Stomach (tissue), 9 donors: ENCODE results near the gene CD160. TPM values are rescaled to one million over a fixed set of nuclear protein-coding genes. Genes with fewer than 3 reads are reported as not detected.
"Not testable (repeated sequence)": the region's sequence is repeated elsewhere in the genome, so short reads cannot be mapped to it uniquely, and the experiment has no call there.

Experiments
- DNase-seq, 2 donors: peaks; one replicate each; pipeline versions ENCODE4 v3.0.0 to v3.0.0-alpha.2; 2013 to 2019
- H3K27ac ChIP-seq, 5 donors: fragments of 200-600 bp in 4 of 5; sonication (generic) in 4 of 5; one replicate each; pipeline ENCODE4 v1.5.1; 2013 to 2019; ENCODE audit warnings: mild to moderate bottlenecking in 1 of 5, moderate library complexity in 1 of 5
- H3K27me3 ChIP-seq, 3 donors: fragments of 200-600 bp; sonication (generic); one replicate each; pipeline ENCODE4 v1.5.1; 2017 to 2019; ENCODE audit warnings: mixed run types in 1 of 3
- H3K36me3 ChIP-seq, 4 donors: fragments of 200-600 bp; sonication (generic); 1 replicate in 3 of 4; 2 replicates in 1 of 4; pipeline ENCODE4 v1.5.1; 2016 to 2019
- H3K4me1 ChIP-seq, 4 donors: fragments of 200-600 bp; sonication (generic); one replicate each; pipeline ENCODE4 v1.5.1; 2016 to 2019
- H3K4me3 ChIP-seq, 4 donors: fragments of 200-600 bp; sonication (generic) in 3 of 4; one replicate each; pipeline ENCODE4 v1.5.1; 2016 to 2019; ENCODE audit warnings: mild to moderate bottlenecking in 1 of 4
- H3K9me3 ChIP-seq, 4 donors: fragments of 200-600 bp; sonication (generic); one replicate each; pipeline ENCODE4 v1.5.1; 2016 to 2019
- CTCF ChIP-seq, 7 experiments: fragments of 450-650 bp in 4 of 7; fragments of 200-600 bp in 3 of 7; sonication (generic) in 3 of 7; IDR thresholded peaks; one replicate each; pipeline ENCODE4 v1.5.1; 2016 to 2019; ENCODE audit warnings: antibody characterized with exemption in 7 of 7, control low read depth in 2 of 7, mild to moderate bottlenecking in 1 of 7
- EP300 ChIP-seq: sonication (generic); formaldehyde crosslinking; IDR thresholded peaks from one replicate; pipeline ENCODE4 v1.6.1; 2017; ENCODE audit warnings: antibody characterized with exemption
- POLR2A ChIP-seq, 4 donors: fragments of 450-650 bp; IDR thresholded peaks; one replicate each; pipeline ENCODE4 v1.6.1; 2016; ENCODE audit warnings: antibody characterized with exemption in 4 of 4, control low read depth in 2 of 4, mild to moderate bottlenecking in 1 of 4, moderate library complexity in 1 of 4
- POLR2AphosphoS5 ChIP-seq, 3 donors: sonication (generic); formaldehyde crosslinking; IDR thresholded peaks; one replicate each; pipeline ENCODE4 v1.6.1; 2016; ENCODE audit warnings: antibody characterized with exemption in 3 of 3
- WGBS, 5 donors: extraction: QIAGEN DNeasy Blood & Tissue Kit in 3 of 5; methylation state at CpG; one replicate each; pipeline versions ENCODE4 v1.1.5 to v1.1.7; 2013 to 2018; 5-methylcytosine and 5-hydroxymethylcytosine counted together
- intact Hi-C: fragments of 100-400 bp; cut with DNase I; formaldehyde crosslinking; loops from one replicate; pipeline ENCODE4 v1.15.1; 2023; ENCODE audit warnings: low total_unique reads
- polyA plus RNA-seq, 3 donors: library from polyadenylated mRNA; stranded (reverse); fragments of 200-250 nt; gene quantifications; one replicate each; pipeline ENCODE4 v1.2.3, GENCODE V29; 2013
- total RNA-seq, 5 donors: library from RNA; depleted of rRNA; stranded (reverse); fragments of >200 nt; gene quantifications; one replicate each; pipeline versions ENCODE4 v1.1.0 to v1.2.3, GENCODE V29; 2014 to 2016
- donor health status: healthy with polysubstance abuse.
- donor health status: Bipolar disorder and iron deficiency.
- donor health status: healthy.

CD160 gene
- total and polyA plus RNA-seq, 8 donors, result 0.25 to 4.8 (median 0.37) TPM; not detected in 5

GRCh38 chr1:145751491-145752037 lies 32.3 kb downstream of the CD160 start:
- Histone ChIP-seq H3K4me1 (peaks cover 0 to 15% (median 0%) of the 10 kb centered on the region in 4 donors), H3K36me3 (peaks cover 28 to 83% (median 80%) of the 10 kb centered on the region in 4 donors), H3K27me3 (no peaks in the 10 kb centered on the region), H3K27ac (no peak overlapping the region), H3K4me3 (no peak overlapping the region), H3K9me3 (no peaks in the 10 kb centered on the region)
- intact Hi-C loops, result no loop called here
- no peak for DNase-seq
- TF ChIP-seq POLR2A (IDR thresholded peaks at IDR 0.05) (no peak), POLR2AphosphoS5 (IDR thresholded peaks at IDR 0.05) (no peak), EP300 (no peak), CTCF (IDR thresholded peaks at IDR 0.05) (no peak)
- 80 to 87% (median 83%) methylated on average over 5 of the region's 5 CpGs for WGBS, 5 donors

- no peaks in the 10 kb centered on the region for H3K27me3 ChIP-seq
- no peak overlapping the region for H3K27ac ChIP-seq
- TF ChIP-seq CTCF (IDR thresholded peaks at IDR 0.05) (no peak), POLR2AphosphoS5 (IDR thresholded peaks at IDR 0.05) (no peak), POLR2A (IDR thresholded peaks at IDR 0.05) (no peak), EP300 (no peak)
- peaks cover 0 to 2% (median 0%) of the 10 kb centered on the region in 4 donors for H3K4me1 ChIP-seq
- no peak for DNase-seq
- intact Hi-C loops, result no loop called here
- 88 to 99% (median 96%) methylated on average over 2 of the region's 2 CpGs for WGBS, 5 donors
- H3K9me3 ChIP-seq, result peaks cover 0 to 5% (median 2%) of the 10 kb centered on the region in 4 donors
- H3K4me3 ChIP-seq, result no peak overlapping the region
- H3K36me3 ChIP-seq, result peaks cover 19 to 73% (median 61%) of the 10 kb centered on the region in 4 donors
Measured at GRCh38 chr1:145757420-145757819, 38.1 kb downstream of the CD160 start.

GRCh38 chr1:145758116-145758515 lies 38.8 kb downstream of the CD160 start:
- Histone ChIP-seq H3K9me3 (peaks cover 0 to 5% (median 2%) of the 10 kb centered on the region in 4 donors), H3K4me3 (no peak overlapping the region), H3K36me3 (peaks cover 19 to 71% (median 56%) of the 10 kb centered on the region in 4 donors), H3K27me3 (no peaks in the 10 kb centered on the region), H3K4me1 (no peaks in the 10 kb centered on the region), H3K27ac (no peak overlapping the region)
- no peak for DNase-seq
- intact Hi-C loops, result no loop called here
- 95 to 100% (median 96%) methylated on average over 1 of the region's 1 CpG for WGBS, 5 donors
- TF ChIP-seq POLR2AphosphoS5 (IDR thresholded peaks at IDR 0.05), result no peak
- TF ChIP-seq CTCF (IDR thresholded peaks at IDR 0.05), result no peak
- no peak for TF ChIP-seq POLR2A (IDR thresholded peaks at IDR 0.05)
- no peak for TF ChIP-seq EP300

- Histone ChIP-seq H3K27me3 (no peaks in the 10 kb centered on the region), H3K36me3 (peaks cover 19 to 68% (median 54%) of the 10 kb centered on the region in 4 donors), H3K9me3 (peaks cover 0 to 5% (median 2%) of the 10 kb centered on the region in 4 donors), H3K4me1 (no peaks in the 10 kb centered on the region), H3K4me3 (no peak overlapping the region), H3K27ac (no peak overlapping the region)
- WGBS, 5 donors, result 82 to 97% (median 90%) methylated on average over 1 of the region's 1 CpG
- no peak for TF ChIP-seq POLR2AphosphoS5 (IDR thresholded peaks at IDR 0.05)
- intact Hi-C loops, result no loop called here
- no peak for DNase-seq
Measured at GRCh38 chr1:145758575-145758974, 39.3 kb downstream of the CD160 start.

- peaks cover 0 to 5% (median 2%) of the 10 kb centered on the region in 4 donors for H3K9me3 ChIP-seq
- H3K4me1 ChIP-seq, result no peaks in the 10 kb centered on the region
- no peak for DNase-seq
- peaks cover 19 to 74% (median 60%) of the 10 kb centered on the region in 4 donors for H3K36me3 ChIP-seq
- no peak for TF ChIP-seq POLR2AphosphoS5 (IDR thresholded peaks at IDR 0.05)
- no peak for TF ChIP-seq EP300
- TF ChIP-seq POLR2A (IDR thresholded peaks at IDR 0.05), result no peak
- TF ChIP-seq CTCF (IDR thresholded peaks at IDR 0.05), result no peak
- no peaks in the 10 kb centered on the region for H3K27me3 ChIP-seq
- intact Hi-C loops, result no loop called here
- H3K4me3 ChIP-seq, result no peak overlapping the region
- 87 to 97% (median 90%) methylated on average over 1 of the region's 1 CpG for WGBS, 5 donors
- no peak overlapping the region for H3K27ac ChIP-seq
Measured at GRCh38 chr1:145759721-145760120, 40.4 kb downstream of the CD160 start.

- intact Hi-C loops, H3K9me3 ChIP-seq, H3K27ac ChIP-seq, DNase-seq, H3K4me3 ChIP-seq, H3K27me3 ChIP-seq, H3K4me1 ChIP-seq: not testable (repeated sequence)
- H3K36me3 ChIP-seq, result peaks cover 19 to 75% (median 59%) of the 10 kb centered on the region in 4 donors
- WGBS, 5 donors, result 96 to 99% (median 98%) methylated on average over 4 of the region's 4 CpGs
Measured at GRCh38 chr1:145760395-145760949, 41.2 kb downstream of the CD160 start.

- H3K9me3 ChIP-seq, H3K4me3 ChIP-seq, H3K4me1 ChIP-seq, H3K27me3 ChIP-seq, intact Hi-C loops, DNase-seq, H3K27ac ChIP-seq: not testable (repeated sequence)
- H3K36me3 ChIP-seq, result peaks cover 19 to 69% (median 51%) of the 10 kb centered on the region in 4 donors
- WGBS, 5 donors, result 95 to 99% (median 98%) methylated on average over 11 of the region's 11 CpGs
Measured at GRCh38 chr1:145761498-145761897, 42.2 kb downstream of the CD160 start.
